HG03108 (cell line): ENCODE results near the gene TRIM23.
A peak's percentile ranks its signal among the peaks of the same experiment; 100 is the strongest.
"Not testable (repeated sequence)": the region's sequence is repeated elsewhere in the genome, so short reads cannot be mapped to it uniquely, and the experiment has no call there.

ENCODE experiments used
- ATAC-seq: cut with Tn5 transposase; IDR thresholded peaks from one replicate; pipeline ENCODE4 v1.9.1; 2021; ENCODE audit warnings: moderate library complexity; ENCODE audit not compliant: unreplicated experiment

Gene TRIM23

GRCh38 chr5:65624025-65624570 lies at the start of gene TRIM23:
TRIM23 (minus strand) TSS chr5:65624333; CDS start chr5:65624274, 59 bp downstream.
- ATAC-seq: peak; percentile 96

- ATAC-seq: no peak
These were observed 48.7 kb upstream of the TRIM23 start for GRCh38 chr5:65672796-65673195.

DNA sequence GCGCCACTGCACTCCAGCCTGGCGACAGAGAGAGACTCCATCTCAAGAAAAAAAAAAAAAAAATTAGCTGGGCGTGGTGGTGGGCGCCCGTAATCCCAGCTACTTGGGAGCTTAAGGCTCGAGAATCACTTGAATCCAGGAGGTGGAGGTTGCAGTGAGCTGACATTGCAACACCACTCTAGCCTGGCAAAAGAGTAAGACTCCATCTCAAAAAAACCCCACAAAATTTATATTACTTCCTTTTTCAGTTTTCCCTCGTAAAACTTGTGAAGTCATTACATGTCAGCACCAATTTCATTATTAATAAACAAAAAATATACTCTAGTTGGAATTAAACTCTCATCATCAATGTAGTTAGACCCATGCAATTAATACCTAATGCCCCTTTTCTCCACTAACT lies 44.6 kb upstream of the TRIM23 start:
- no peak for ATAC-seq

- no peak for ATAC-seq
These were observed 39.8 kb upstream of the TRIM23 start for GRCh38 chr5:65663804-65664521.

- ATAC-seq: no peak
These were observed 30.6 kb upstream of the TRIM23 start for GRCh38 chr5:65654713-65655112.

DNA sequence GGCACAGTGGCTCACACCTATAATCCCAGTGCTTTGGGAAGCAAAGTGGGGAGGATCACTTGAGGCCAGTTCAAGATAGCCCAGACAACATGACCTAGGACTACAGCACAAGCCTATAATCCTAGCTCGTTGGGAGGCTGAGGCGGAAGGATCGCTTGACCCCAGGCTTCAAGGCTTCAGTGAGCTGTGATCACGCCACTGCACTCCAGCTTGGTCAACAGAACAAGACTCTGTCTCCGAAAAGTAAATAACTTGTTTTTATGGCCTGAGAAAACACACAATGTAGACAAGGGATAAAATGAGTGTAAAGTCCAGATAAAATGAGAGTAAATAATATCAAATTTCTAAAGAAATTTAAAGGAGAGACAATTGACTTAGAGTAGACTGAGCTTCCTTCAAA lies 27.0 kb upstream of the TRIM23 start:
- ATAC-seq: no peak

DNA sequence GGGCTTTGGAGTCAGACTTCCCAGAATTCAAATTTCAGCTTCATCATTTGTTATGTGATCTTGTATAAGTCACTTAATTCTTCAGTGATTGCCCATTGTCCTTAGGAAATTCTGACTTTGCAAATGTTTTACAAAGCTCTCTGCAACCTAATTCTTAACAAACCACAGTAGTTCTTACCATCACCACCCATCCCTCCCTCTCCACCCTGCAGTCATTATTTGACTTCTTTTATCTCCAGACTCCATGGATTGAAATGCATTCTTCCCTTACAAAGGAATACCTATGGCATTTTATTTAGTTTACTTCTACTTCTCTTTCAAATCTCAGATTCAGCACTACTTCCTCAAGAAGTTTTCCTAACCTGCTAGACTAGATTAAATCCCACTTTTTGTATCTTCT lies 23.8 kb upstream of the TRIM23 start:
- no peak for ATAC-seq

DNA sequence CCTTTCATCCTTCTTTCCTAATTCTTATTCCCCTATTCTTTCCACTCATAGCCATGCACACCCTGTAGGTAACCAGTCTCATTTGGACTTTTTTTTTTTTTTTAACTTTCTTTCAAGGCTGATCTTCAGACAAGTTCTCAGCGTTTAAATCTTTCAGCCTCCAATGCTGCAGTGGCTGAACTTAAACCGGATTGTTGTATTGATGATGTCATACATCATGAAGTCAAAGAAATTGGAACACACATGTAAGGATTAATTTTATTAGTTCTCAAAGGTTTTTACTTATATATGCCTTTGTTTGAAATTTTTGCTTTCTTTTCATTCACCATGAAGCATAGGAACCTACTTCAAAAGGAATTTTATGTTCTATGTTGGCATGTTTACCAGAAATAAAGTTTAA lies 22.8 kb upstream of the TRIM23 start:
- ATAC-seq: no peak

GRCh38 chr5:65640240-65640639 lies 16.1 kb upstream of the TRIM23 start:
- ATAC-seq: no peak

DNA sequence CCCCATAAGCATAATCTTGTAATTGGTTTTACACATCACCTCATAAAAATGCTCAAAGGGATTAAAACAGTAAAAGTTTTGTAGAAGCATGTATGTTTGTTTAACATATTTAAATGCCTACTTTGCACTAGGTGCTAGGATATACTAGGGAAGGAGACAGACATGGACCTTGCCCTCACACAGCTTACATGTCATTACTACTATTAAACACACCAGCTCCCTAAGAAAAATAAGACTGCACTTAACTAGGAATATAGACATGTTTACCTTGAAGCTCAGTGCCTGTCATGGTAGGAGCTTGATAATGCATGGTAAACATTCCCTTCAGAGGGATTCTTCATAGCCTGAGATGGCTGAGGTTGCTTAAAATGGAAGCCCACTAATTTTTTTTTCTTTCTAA lies 6.8 kb upstream of the TRIM23 start:
- no peak for ATAC-seq

- ATAC-seq: no peak
These were observed 1.6 kb upstream of the TRIM23 start for GRCh38 chr5:65625743-65626142.

DNA sequence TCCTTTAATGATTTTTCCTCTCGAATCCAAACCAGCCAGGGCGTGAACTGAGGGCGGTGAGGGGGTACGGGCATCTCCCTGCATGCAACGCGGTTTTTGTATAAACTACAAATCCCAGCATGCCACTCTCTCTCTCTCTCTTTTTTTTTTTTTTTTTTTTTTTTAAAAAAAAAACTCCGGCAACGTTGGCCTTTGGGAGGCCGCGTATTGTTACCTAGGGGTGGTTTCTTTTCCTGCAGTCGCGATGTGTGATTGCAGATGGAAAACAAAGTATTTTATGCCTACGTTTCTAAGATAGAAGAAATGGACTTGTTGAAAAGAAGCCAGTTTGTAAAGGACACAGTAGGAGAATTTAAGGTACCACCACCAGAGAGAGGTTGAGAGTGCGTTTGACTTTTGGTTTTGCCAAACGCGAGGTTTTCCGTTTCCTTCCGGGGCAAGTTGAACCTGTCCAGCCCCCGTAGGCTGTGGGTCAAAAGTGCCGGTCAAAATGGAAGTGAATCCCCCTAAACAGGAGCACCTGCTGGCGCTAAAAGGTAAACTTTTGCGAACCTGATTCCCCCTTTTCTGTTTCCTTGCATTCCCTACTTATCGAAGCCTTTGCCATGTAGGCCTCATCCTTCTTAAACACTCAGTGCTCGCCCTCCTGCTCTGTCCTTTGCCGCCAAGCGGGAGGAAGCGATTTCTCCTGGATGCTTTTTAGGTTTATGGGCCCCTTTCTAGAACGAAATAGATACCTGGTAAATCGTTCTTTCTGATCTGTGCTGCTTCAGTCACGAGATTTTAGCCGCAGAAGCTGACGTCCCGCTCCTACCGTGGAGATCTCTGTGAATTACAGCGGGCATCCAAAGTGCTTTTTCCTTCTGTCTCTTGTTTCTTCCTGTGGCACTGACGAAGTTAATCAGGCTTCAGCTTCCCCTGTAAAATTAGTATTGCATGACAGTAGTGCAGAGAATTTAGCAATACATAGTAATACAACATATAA lies 730 bp upstream of the TRIM23 start, which contains the start of the genes SHLD3 and TRAPPC13:
Gene SHLD3, plus strand, starts transcription at position 457 of the 985 bp plus-strand sequence. CDS start 4,561 bp downstream, outside the sequence.
Gene TRAPPC13, plus strand, starts transcription at position 457 of the 985 bp plus-strand sequence. Its CDS starts 34 bp downstream, at position 491.
- ATAC-seq: peak; percentile 71

DNA sequence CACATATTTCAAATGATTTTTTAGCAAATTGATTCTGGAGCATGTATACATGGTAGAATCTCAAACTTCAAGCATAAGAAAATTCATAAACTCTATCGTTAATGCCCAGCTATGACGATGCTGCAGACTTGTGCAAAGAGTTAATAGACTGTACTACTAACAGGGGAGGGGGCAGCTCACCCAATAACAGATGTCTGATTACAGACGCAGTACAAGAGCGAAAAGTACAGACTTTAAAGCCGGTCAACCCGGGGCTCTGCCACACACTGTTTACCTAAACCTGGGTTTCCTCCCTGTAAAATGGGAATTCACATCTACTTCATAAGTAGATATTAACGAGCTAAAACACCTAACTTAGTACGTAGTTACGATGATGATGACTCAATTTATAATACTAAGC lies 651 bp downstream of the TRIM23 start:
- ATAC-seq: no peak

- ATAC-seq: not testable (repeated sequence)
These were observed 2.2 kb downstream of the TRIM23 start for GRCh38 chr5:65621961-65622360.

DNA sequence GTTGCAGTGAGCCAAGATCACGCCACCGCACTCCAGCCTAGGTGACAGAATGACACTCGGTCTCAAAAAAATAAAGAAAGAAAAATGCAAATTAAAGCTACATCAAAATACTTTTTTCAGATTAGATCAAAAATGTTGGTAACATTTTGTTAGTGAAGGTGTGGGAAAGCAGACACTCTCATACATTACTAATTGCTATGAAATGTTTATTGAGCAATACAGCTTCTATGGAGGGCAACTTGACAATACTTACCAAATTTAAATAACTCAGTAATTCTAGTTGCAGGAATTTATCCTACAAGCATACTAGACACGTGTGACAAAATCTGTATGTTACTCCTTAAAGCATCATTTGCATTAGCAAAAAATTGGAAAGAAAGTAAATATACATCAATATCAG lies 4.1 kb downstream of the TRIM23 start:
- no peak for ATAC-seq

- no peak for ATAC-seq
These were observed 11.7 kb downstream of the TRIM23 start for GRCh38 chr5:65612298-65612907.

DNA sequence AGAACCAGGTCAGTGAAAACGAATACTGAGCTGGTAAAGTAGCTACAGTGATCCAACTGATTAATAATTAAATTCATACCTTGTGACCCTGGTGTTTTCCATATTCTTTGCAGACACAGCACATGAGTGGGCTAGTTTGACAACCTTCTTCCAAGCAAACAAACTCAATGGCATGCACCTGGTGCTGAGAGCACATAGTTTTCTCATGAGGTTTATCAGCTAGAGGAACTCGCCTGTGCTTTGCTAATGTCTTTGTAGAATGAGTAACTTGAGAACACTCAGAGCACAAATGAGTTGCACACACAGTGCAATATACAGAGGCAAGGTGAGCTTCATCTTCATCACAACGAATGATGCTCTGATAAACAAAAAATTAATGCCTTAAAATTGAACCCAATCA lies 12.6 kb downstream of the TRIM23 start:
- no peak for ATAC-seq

GRCh38 chr5:65601761-65602160 lies 22.4 kb downstream of the TRIM23 start:
- ATAC-seq: not testable (repeated sequence)

- ATAC-seq: no peak
These were observed 35.4 kb downstream of the TRIM23 start for GRCh38 chr5:65588694-65589093.

GRCh38 chr5:65577141-65577540 lies 47.0 kb downstream of the TRIM23 start:
- ATAC-seq: no peak
